NOMO-1 treated with DMSO at 0.1 percent for 48 hours (cell line): ENCODE data around the gene ZFP36.

Experiments
- DNase-seq: peaks from one replicate; lab custom pipeline; 2025; ENCODE audit not compliant: unreplicated experiment; lab: John Stamatoyannopoulos, UW

ZFP36 gene

GRCh38 chr19:39417463-39418181, 11.0 kb downstream of the ZFP36 start:
- no peak for DNase-seq

- no peak for DNase-seq
Observed at GRCh38 chr19:39419003-39419402, 12.4 kb downstream of the ZFP36 start.

GRCh38 chr19:39420769-39421168, 14.1 kb downstream of the ZFP36 start:
- DNase-seq, result no peak

- DNase-seq, result no peak
Observed at GRCh38 chr19:39422020-39422419, 15.4 kb downstream of the ZFP36 start.

- no peak for DNase-seq
Observed at GRCh38 chr19:39423258-39424086, 16.8 kb downstream of the ZFP36 start.

GRCh38 chr19:39424934-39425333, 18.3 kb downstream of the ZFP36 start:
- DNase-seq, result no peak

GRCh38 chr19:39425744-39426143, 19.1 kb downstream of the ZFP36 start:
- DNase-seq, result no peak

- DNase-seq, result no peak
Observed at GRCh38 chr19:39426170-39426569, 19.5 kb downstream of the ZFP36 start.

- no peak for DNase-seq
Observed at GRCh38 chr19:39427707-39428106, 21.1 kb downstream of the ZFP36 start.

- no peak for DNase-seq
Observed at GRCh38 chr19:39428283-39429112, 21.9 kb downstream of the ZFP36 start.

GRCh38 chr19:39430675-39431593, 24.3 kb downstream of the ZFP36 start:
- DNase-seq, result peak; percentile 96

GRCh38 chr19:39432677-39433025, 26.0 kb downstream of the ZFP36 start:
- DNase-seq, result no peak

- DNase-seq, result no peak
Observed at GRCh38 chr19:39433480-39434079, 26.9 kb downstream of the ZFP36 start.

- DNase-seq, result no peak
Observed at GRCh38 chr19:39434123-39435076, 27.8 kb downstream of the ZFP36 start.

- DNase-seq, result peak; percentile 98
Observed at GRCh38 chr19:39435499-39436349, 29.1 kb downstream of the ZFP36 start, which contains the start of gene RPS16. Gene RPS16 (minus strand): TSS chr19:39435949. CDS start chr19:39435895, 54 bp downstream.

- no peak for DNase-seq
Observed at GRCh38 chr19:39436350-39436716, 29.7 kb downstream of the ZFP36 start.

- no peak for DNase-seq
Observed at GRCh38 chr19:39438270-39438934, 31.8 kb downstream of the ZFP36 start.
